Left ventricle myocardium inferior (tissue), 1 donor: ENCODE data around the gene DPP9. TPM values are rescaled to one million over a fixed set of nuclear protein-coding genes. Genes with fewer than 3 reads are reported as not detected.

Source experiments
- DNase-seq: peaks from one replicate; pipeline ENCODE4 v3.0.0-alpha.2; 2020
- H3K27ac ChIP-seq: fragments of 200-600 bp; replicated peaks from 2 replicates; pipeline ENCODE4 v1.8.0; 2021
- H3K27me3 ChIP-seq: fragments of 200-600 bp; 2 replicates; pipeline ENCODE4 v1.8.0; 2021; ENCODE audit warnings: low read depth
- H3K36me3 ChIP-seq: fragments of 200-600 bp; 2 replicates; pipeline ENCODE4 v1.8.0; 2021
- H3K4me1 ChIP-seq: fragments of 200-600 bp; 2 replicates; pipeline ENCODE4 v1.8.0; 2021
- H3K4me3 ChIP-seq: fragments of 200-600 bp; 2 replicates; pipeline ENCODE4 v1.8.0; 2021; ENCODE audit warnings: mild to moderate bottlenecking, moderate library complexity
- H3K9me3 ChIP-seq: fragments of 200-600 bp; replicated peaks from 2 replicates; pipeline ENCODE4 v1.8.0; 2021
- intact Hi-C: fragments of 100-400 bp; cut with micrococcal nuclease; formaldehyde crosslinking; loops from one replicate; pipeline ENCODE4 v1.11.0; 2022
- total RNA-seq: library from RNA; stranded (reverse); fragmentation: NEBNext Ultra II Directional; extraction: Animal tissue kit (Norgen Biotek cat#: 25700); gene quantifications from one replicate; pipeline ENCODE4 v1.2.1, GENCODE V29; 2021
- TF ChIP-seq, protein P1 (sequence below): fragments of 200-600 bp; IDR thresholded peaks from 2 replicates; pipeline ENCODE4 v1.8.0; 2021; ENCODE audit warnings: antibody characterized with exemption, mild to moderate bottlenecking, borderline replicate concordance
- donor health status: DM: no; HTN: yes; CAD: no; lungs with severe emphysema.

The DPP9 gene
- total RNA-seq, 1 donor from 2014 or later, result 52.5 TPM

DNA sequence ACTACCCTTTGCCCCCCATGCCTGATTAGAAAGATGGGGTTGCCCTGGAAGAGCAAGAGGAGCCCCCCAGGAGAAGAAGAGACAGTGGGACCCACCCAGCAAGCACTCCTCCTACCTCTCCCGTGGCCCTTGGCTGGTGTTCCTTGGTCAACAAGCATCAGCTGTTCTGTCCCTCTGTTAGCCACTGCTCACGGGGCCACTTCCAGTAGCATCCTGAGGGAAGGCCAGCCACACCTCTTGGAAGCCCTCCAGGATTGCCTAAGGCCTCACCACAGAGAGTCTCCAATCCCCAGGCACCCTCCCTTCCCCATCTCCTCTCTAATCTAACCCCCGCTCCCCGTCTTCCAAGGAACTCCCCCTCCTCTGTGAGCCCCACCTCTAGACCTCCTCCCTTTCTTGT, 15.1 kb upstream of the DPP9 start:
- H3K36me3 ChIP-seq, result no peaks in the 10 kb centered on the region
- H3K27me3 ChIP-seq, result peaks cover 19% of the 10 kb centered on the region
- no peak for DNase-seq
- TF ChIP-seq, protein P1, sequence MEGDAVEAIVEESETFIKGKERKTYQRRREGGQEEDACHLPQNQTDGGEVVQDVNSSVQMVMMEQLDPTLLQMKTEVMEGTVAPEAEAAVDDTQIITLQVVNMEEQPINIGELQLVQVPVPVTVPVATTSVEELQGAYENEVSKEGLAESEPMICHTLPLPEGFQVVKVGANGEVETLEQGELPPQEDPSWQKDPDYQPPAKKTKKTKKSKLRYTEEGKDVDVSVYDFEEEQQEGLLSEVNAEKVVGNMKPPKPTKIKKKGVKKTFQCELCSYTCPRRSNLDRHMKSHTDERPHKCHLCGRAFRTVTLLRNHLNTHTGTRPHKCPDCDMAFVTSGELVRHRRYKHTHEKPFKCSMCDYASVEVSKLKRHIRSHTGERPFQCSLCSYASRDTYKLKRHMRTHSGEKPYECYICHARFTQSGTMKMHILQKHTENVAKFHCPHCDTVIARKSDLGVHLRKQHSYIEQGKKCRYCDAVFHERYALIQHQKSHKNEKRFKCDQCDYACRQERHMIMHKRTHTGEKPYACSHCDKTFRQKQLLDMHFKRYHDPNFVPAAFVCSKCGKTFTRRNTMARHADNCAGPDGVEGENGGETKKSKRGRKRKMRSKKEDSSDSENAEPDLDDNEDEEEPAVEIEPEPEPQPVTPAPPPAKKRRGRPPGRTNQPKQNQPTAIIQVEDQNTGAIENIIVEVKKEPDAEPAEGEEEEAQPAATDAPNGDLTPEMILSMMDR, result no peak
- no peaks in the 10 kb centered on the region for H3K9me3 ChIP-seq
- peaks cover 13% of the 10 kb centered on the region for H3K4me1 ChIP-seq
- no peak overlapping the region for H3K27ac ChIP-seq
- H3K4me3 ChIP-seq, result no peak overlapping the region
- intact Hi-C loops, result loop anchor here (5.0 kb wide), 1 partner anchor 44 kb away; no protein-coding TSS in a partner anchor

DNA sequence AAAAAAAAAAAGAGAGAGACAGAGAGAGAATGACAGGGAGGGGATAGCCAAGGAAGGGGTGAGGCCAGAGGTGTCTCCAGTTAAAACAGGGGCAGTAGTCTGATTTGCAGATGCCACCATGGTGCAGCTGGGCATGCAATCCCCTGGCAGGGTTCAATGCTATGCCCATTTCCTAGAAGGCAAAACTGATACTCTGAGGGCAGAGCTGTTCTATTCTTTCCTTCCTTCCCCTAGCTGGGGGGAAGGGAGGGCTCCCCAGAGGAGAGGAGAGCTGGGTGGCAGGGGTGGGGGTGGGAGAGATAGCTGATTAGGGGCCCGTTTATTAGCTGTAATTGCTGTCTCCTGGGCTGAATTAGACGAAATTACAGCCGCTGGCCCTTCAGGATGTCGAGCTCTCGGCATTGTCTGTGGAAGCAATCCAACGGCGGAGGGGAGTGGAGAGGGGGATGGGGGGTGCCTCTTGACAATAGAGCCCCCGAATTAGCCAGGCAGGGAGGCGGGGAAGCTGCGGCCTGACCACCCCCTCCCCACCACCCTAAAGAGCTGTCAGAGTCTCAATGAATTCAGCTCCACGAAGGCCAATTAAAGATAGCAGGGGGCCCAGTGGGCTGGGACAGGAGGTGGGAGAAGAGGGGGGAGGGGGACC, 14.4 kb upstream of the DPP9 start:
- no peak for DNase-seq
- peaks cover 19% of the 10 kb centered on the region for H3K27me3 ChIP-seq
- H3K27ac ChIP-seq, result no peak overlapping the region
- intact Hi-C loops, result loop anchor here (5.0 kb wide), 1 partner anchor 44 kb away; no protein-coding TSS in a partner anchor
- no peaks in the 10 kb centered on the region for H3K9me3 ChIP-seq
- TF ChIP-seq, protein P1, result no peak
- peaks cover 13% of the 10 kb centered on the region for H3K4me1 ChIP-seq
- H3K36me3 ChIP-seq, result no peaks in the 10 kb centered on the region
- H3K4me3 ChIP-seq, result no peak overlapping the region

DNA sequence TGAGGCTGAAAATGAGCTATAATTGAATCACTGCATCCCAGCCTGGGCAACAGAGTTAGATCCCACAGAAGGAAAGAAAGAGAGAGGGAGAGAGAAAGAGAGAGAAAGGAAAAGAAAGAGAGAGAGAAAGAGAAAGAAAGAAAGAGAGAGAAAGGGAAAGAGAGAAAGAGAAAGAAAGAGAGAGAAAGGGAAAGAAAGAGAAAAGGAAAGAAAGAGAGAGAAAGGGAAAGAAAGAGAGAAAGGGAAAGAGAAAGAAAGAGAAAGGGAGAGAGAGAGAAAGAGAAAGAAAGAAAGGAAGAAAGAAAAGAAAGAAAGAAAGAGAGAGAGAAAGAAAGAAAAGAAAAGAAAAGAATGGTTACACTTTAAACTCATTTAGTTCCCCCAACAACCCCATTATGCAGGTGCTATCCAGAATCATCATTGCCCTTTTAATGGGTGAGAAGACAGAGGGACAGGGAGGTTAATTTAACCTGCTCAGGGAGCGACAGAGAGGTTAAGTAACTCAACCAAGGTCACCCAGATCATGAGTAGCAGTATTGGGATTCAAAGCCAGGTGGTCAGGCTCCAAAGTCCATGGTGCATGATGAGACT, 10.2 kb upstream of the DPP9 start:
- Histone ChIP-seq H3K36me3 (no peaks in the 10 kb centered on the region), H3K4me3 (no peak overlapping the region), H3K27ac (no peak overlapping the region), H3K9me3 (no peaks in the 10 kb centered on the region), H3K27me3 (peaks cover 19% of the 10 kb centered on the region), H3K4me1 (no peaks in the 10 kb centered on the region)
- TF ChIP-seq, protein P1, result no peak
- no peak for DNase-seq
- intact Hi-C loops, result loop anchor here (5.0 kb wide), 1 partner anchor 68 kb away; no protein-coding TSS in a partner anchor

DNA sequence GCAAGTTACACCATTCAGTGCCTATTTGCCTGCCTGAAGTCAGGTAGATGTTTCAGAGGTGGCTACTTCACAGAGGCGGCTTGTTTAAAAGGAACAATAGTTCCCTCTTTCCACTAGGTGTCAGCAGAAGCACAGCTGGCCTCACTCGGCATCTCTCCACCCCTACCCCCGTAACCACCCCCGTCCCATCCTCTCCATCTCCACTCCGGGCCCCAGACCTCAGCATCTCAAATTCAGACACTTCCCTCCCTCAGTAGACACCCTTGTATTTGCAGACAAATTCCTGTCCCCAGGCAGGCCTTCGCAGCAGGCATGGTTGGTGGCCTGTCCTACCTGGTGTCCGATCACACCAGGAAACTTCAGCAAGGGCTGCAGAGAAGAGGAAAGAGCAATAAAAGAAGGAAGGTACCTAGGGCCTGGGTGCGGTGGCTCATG, 9.1 kb upstream of the DPP9 start:
- no peaks in the 10 kb centered on the region for H3K4me1 ChIP-seq
- no peaks in the 10 kb centered on the region for H3K9me3 ChIP-seq
- no peaks in the 10 kb centered on the region for H3K36me3 ChIP-seq
- TF ChIP-seq, protein P1, result peak; percentile 81
- H3K27ac ChIP-seq, result no peak overlapping the region
- no peak overlapping the region for H3K4me3 ChIP-seq
- DNase-seq, result peak; percentile 29
- intact Hi-C loops, result loop anchor here (5.0 kb wide), 1 partner anchor 70 kb away; no protein-coding TSS in a partner anchor
- peaks cover 13% of the 10 kb centered on the region for H3K27me3 ChIP-seq

DNA sequence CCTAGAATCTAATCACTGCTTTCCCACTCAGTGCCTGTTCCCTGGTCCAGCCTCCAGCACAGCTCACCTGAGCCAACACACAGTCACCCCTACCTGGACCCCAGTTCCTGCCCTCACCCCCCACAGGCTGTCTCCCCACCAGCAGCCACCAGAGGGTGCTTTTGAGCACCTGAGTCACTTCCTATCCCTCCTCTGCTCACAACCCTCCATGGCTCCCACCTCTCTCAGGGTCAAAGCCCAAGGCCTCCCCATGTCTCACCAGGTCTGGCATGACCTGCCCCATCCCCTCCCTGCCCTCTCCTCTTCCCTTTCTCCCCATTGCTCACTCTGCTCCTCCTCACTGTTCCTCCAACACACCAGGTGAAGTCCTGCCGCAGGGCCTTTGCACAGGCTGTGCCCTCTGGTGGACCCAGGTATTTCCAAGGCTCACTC, 7.1 kb upstream of the DPP9 start:
- H3K4me1 ChIP-seq, result no peaks in the 10 kb centered on the region
- H3K36me3 ChIP-seq, result no peaks in the 10 kb centered on the region
- H3K27ac ChIP-seq, result no peak overlapping the region
- H3K4me3 ChIP-seq, result no peak overlapping the region
- no peaks in the 10 kb centered on the region for H3K9me3 ChIP-seq
- intact Hi-C loops, result loop anchor here (5.0 kb wide), 1 partner anchor 72 kb away; no protein-coding TSS in a partner anchor
- no peak for DNase-seq
- no peaks in the 10 kb centered on the region for H3K27me3 ChIP-seq
- TF ChIP-seq, protein P1, result peak; percentile 59
